Keratinocyte (primary cell): ENCODE data around the gene CAP2.

Experiments
- CTCF ChIP-seq, 3 experiments: IDR thresholded peaks in 1 of 3; conservative IDR thresholded peaks in 1 of 3; optimal IDR thresholded peaks in 1 of 3; 2 replicates in 2 of 3; 3 replicates in 1 of 3; pipeline versions ENCODE3 to v1.5.1; 2011; ENCODE audit warnings: low read length in 3 of 3, mild to moderate bottlenecking in 3 of 3, moderate library complexity in 2 of 3, control low read depth in 1 of 3, inconsistent platforms in 1 of 3; ENCODE audit not compliant: insufficient read depth in 2 of 3; ENCODE audit errors: extremely low read depth in 1 of 3
- EZH2 ChIP-seq: IDR thresholded peaks from one replicate; pipeline ENCODE4 v1.6.1; 2012; ENCODE audit warnings: inconsistent platforms, mild to moderate bottlenecking, low read length, moderate library complexity

DNA sequence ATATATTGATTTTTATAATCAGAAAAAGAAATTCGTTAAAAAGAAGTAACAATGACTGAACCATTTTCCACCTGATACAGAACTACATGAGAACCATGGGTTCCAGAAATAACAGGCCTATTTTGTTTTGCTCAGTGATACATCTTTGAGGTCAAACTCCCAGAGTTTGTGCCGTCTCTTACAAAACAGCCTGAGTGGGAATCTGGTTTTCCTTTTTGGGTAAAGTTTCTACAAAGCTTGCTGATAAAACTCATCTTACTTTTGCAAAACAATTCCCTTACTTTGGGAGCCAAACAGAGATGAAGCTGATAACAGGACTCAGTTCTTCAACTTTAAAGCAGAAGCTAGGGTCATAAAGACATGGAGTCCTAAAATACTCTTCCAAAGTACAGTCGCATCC, 108.0 kb downstream of the CAP2 start:
- TF ChIP-seq CTCF (optimal IDR thresholded peaks at IDR 0.05 in 1 of 3, IDR thresholded peaks at IDR 0.05 in 1 of 3, conservative IDR thresholded peaks at IDR 0.05 in 1 of 3; ENCODE audit: extremely low read depth in 1 of 3, insufficient read depth in 2 of 3, low read length in 3 of 3) (no peak), EZH2 (no peak)
